ENCODE results near the gene JMJD7.

The JMJD7 gene
- 3.0 to 8.9 (median 4.0) reads per million in 4 experiments for total RNA-seq

DNA sequence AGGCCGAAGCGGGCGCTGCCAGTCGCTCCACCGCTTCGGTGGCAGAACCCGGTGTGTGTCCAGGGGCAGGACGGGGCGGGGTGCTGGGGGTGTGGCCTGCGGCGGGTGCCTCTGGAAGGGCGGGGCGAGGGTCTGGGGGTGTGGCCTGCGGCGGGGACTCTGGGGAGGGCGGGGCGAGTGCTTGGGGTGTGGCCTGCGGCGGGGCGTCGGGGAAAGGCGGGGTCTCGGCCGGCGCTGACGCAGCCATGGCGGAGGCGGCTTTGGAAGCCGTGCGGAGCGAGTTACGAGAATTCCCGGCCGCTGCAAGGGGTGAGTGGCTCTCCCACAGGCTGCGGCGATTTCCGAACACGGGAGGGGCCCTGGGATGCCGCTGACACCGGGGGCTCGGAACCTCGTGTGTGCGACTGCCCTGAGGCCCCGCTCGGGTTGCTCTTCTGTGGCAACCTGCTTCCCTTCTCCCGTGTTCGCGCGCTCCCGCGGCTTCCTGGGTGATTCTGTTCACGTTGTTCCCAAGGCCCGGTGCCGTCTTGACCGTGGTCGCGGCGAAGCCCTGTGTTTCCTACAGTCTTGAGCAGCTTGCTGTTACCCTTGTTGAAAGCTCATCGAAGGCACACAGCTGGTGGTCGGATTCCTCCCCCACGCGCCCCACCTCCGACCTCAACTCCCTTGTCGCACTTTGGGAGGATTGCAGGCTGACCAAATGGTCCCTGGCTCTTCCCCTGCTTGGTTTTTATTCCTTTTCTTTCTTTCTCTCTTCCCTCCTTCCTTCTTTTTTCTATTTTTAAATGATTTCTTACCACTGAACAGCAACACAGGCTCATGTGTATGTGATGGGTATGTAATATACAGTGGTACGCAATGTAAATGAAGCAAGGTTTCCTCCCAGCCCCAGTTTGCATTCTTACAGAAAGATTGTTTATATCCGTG is at the start of gene JMJD7:
JMJD7 (plus strand) TSS at position 213 of the 927 bp plus-strand sequence; CDS start at position 246, 33 bp downstream.
- DNase-seq = peak; percentile 95

GRCh38 chr15:41778521-41778920 is 49.4 kb upstream of the JMJD7 start:
- DNase-seq = no peak

- DNase-seq = no peak
These were observed 48.2 kb upstream of the JMJD7 start for GRCh38 chr15:41779662-41780157.

DNA sequence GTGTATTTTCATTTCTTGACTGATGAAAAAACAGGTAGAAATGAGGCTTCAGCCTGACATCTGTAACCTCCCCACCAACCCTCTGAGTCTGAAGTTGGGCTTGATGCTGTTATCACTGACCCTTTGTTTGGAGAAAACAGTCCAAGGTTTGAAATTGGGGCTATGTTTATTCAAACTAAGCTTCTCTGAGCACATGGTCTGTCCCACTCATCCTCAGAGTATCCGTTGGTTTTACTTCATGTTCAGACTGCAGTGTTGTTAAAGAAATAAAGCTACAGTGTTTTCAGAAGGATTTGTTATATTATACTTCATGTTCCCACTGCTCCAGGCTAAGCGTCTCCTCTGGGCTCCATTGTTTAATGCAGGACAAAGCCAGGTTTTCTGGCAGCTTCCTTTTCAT is 47.6 kb upstream of the JMJD7 start:
- DNase-seq = no peak

GRCh38 chr15:41780727-41781126 is 47.2 kb upstream of the JMJD7 start:
- no peak for DNase-seq

GRCh38 chr15:41782371-41783282 is 45.3 kb upstream of the JMJD7 start:
- DNase-seq = no peak

DNA sequence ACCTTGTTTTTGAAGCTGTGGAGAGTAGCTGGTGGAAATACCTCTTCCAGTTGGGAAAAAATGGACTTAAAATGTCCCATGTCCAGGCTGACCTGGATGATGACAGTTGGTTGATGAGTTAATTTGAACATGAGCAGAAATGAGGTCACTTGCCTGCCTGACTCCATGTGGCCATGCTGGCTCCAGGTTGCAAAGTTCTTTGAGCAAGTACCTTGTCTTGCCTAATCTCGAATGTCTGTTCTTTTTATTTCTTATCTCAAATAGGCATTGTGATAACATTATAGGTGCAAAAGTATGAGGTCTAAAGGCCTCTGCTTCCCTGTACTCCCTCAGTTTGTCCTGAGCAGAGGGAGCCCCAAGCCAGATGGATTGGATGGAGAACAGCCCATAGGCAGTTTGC is 44.6 kb upstream of the JMJD7 start:
- no peak for DNase-seq

- DNase-seq = no peak
These were observed 39.6 kb upstream of the JMJD7 start for GRCh38 chr15:41788262-41788661.

- no peak for DNase-seq
These were observed 38.7 kb upstream of the JMJD7 start for GRCh38 chr15:41789236-41789635.

GRCh38 chr15:41789662-41790061 is 38.2 kb upstream of the JMJD7 start:
- no peak for DNase-seq

DNA sequence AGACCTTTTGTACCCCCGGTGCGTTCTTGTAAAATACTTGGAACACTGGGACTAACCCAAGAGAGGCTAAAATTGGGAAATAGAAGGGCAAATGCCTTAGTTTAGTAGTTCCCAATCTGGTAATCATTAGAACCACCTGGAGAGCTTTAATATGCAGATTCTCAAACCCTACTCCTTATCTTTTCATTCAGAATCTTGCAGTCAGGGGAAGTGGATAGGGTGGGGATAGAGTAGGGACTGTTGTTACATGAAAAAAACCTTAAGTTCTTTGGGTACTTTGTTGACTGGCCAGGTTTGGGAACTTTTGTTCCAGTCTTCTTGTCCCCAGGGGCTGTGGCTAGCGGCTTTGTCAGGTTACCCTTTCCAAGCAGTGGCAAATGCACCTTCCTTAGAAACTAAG is 37.7 kb upstream of the JMJD7 start:
- no peak for DNase-seq

DNA sequence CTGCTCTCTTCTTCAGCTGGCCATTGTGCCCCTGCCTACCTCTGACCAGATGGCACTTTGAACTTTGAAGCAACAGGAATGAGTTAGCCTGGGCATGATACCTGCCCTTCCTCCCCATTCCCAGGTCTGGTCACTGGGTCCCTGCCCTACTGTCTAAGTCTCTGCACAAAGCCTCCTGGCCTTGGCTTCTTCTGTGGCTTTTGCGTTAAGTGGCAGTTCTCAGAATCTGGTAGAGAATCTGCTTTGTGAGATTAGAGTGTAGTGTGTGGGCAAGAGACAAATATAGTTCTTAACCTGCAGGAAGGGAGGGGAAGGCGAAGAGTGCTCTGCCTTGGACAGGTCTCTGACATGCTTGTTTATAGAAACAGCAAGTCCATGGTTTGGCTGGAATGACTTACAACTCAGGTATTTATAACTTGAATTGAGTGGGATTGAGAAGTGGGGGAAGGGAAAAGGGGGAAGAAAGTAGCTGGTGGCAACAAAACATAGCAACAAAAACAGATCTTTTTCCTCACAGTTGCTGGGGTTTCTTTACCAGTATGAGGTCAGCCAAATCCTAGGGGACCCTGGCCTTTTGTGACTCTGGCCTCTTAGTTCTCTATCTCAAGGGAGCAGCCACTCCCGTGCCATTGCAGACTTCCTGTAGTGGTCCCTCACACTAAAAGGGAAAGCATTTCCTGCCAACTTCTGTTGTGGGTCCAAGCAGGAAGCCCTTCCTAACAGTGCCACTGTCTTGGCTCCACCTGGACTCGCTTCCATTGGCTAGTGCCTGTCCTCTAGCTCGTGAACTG is 36.9 kb upstream of the JMJD7 start:
- no peak for DNase-seq

DNA sequence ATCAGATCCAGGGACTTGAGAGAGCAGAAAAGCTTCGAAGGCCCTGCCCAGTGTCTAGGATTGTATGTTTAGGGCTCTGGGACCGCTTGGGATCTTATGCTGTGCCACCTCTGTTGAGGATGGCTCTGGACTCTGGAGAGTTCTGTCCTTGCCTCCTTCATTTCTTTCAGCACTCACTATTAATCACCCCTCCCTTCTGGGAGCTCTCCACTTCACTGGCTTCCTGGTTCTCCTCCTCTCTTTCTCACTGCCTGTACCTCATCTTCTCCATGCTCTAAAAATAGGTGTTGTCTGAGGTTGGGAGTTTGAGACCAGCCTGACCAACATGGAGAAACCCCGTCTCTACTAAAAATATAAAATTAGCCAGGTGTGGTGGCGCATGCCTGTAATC is 36.4 kb upstream of the JMJD7 start:
- no peak for DNase-seq

DNA sequence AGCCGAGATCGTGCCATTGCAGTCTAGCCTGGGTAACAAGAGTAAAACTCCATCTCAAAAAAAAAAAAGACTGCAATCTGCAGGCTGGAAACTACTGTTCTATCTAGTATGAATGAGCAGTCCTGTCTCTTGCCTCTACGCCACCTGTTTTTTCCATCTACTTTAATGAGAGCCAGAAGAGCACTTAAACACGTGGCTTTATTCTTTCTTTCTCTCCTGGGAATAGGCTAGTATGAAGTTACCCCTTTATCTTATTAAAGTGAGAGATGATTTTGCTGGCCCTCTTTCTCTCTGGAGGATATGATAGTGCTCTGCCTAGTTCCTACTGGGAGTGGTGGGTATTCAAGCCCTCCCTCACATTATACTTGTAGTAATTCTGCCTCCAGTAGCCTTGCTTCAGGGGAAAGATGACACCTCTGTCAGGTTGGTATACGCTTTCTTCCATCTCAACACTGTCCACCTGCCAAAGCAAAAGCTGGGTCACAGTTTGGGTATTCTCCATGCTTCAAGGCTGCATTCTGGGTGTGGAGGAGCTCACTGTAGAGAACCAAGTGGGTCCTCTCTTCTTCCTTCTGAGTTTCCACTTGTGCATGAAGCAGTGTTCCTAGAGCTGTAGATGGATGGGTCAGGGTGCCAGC is 35.8 kb upstream of the JMJD7 start:
- DNase-seq = no peak

DNA sequence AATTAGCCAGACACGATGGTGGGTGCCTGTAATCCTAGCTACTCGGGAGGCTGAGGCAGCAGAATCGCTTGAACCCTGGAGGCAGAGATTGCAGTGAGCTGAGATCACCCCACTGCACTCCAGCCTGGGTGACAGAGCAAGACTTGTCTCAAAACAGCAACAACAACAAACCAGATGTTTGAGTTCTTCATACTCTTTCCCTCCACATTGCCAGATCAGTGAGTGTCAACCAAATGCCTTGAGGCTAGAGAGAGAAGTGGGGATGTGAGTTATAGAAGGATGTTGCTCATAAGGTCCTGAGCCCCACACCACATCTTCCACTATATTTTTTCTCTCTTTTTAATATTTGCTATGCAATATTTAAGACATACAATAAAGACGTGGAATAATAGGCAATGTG is 33.8 kb upstream of the JMJD7 start:
- no peak for DNase-seq

GRCh38 chr15:41795996-41796856 is 31.7 kb upstream of the JMJD7 start:
- DNase-seq = no peak

GRCh38 chr15:41797201-41797944 is 30.5 kb upstream of the JMJD7 start:
- DNase-seq = no peak

DNA sequence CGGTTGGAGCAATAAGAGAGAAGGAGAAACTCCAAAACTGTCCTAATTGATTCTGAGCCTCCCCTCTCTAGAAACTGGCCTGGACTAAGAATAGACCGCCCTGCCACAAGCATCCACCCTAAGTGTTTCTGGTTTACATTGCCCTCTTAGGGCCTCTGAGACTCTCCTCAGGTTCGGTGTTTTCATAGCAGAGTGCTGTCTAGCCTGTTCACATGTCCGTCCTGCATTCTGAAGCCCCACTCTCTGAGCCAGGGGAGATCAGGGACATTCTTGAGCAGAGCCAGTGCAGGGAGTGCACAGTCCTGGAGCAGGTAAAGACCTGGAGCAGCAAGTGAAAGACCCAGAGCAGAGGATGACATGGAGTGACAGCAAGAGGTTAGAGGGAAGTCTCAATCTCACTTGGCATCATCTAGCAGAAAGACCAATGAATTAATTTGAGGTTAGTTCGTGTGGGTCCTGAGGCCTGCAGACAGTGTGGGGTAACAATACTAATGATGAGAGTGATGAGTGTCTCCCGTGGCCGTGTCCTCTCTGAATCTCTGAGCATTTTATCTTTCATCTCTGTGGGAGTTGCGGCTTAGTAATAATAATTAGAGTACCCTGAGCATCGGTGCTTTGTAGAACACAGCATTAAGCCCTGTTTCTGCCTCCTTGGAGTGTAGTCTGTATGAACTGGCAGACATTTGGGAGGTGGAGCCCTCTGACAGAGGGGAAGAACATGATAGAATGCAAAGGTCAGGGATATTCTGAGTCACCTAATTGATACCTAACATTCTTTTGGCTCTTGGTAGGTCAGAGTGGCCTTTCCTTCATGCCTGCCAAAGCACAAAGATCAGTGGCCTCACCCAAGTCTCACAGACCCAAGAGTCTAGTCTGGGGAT is 29.0 kb upstream of the JMJD7 start:
- DNase-seq = no peak

GRCh38 chr15:41799488-41799805 is 28.4 kb upstream of the JMJD7 start:
- DNase-seq = no peak
